ENCODE data around the gene TNS2.

TNS2 gene

GRCh38 chr12:53068811-53069585 lies 19.1 kb downstream of the TNS2 start:
- no peak for DNase-seq

GRCh38 chr12:53069621-53070410 lies 20.0 kb downstream of the TNS2 start:
- no peak for DNase-seq

- DNase-seq, result no peak
These were observed 21.1 kb downstream of the TNS2 start for GRCh38 chr12:53070877-53071492.

- no peak for DNase-seq
These were observed 22.0 kb downstream of the TNS2 start for GRCh38 chr12:53071591-53072551.

GRCh38 chr12:53073881-53074280 lies 24.0 kb downstream of the TNS2 start:
- no peak for DNase-seq

- no peak for DNase-seq
These were observed 24.6 kb downstream of the TNS2 start for GRCh38 chr12:53074283-53074998.

- DNase-seq, result no peak
These were observed 25.1 kb downstream of the TNS2 start for GRCh38 chr12:53074999-53075370.

GRCh38 chr12:53076461-53076860 lies 26.6 kb downstream of the TNS2 start:
- no peak for DNase-seq

GRCh38 chr12:53077030-53077429 lies 27.2 kb downstream of the TNS2 start:
- DNase-seq, result no peak

- no peak for DNase-seq
These were observed 28.8 kb downstream of the TNS2 start for GRCh38 chr12:53078425-53079225.

- DNase-seq, result peak; percentile 95 to 99
These were observed 29.6 kb downstream of the TNS2 start, which contains the start of gene SPRYD3 for GRCh38 chr12:53079226-53080117. SPRYD3 (minus strand) TSS chr12:53079390; CDS start chr12:53079333, 57 bp downstream.

- DNase-seq, result no peak
These were observed 32.8 kb downstream of the TNS2 start for GRCh38 chr12:53082637-53083175.

GRCh38 chr12:53086361-53086760 lies 36.5 kb downstream of the TNS2 start:
- no peak for DNase-seq

GRCh38 chr12:53090105-53090504 lies 40.2 kb downstream of the TNS2 start:
- no peak for DNase-seq

- DNase-seq, result no peak
These were observed 40.7 kb downstream of the TNS2 start for GRCh38 chr12:53090554-53090953.

- no peak for DNase-seq
These were observed 41.9 kb downstream of the TNS2 start for GRCh38 chr12:53091756-53092155.

GRCh38 chr12:53093777-53094393 lies 44.0 kb downstream of the TNS2 start:
- no peak for DNase-seq

- no peak for DNase-seq
These were observed 44.5 kb downstream of the TNS2 start for GRCh38 chr12:53094394-53094787.

Measured in hippocampal formation (tissue), 2 donors.